H1 (cell line): ENCODE results near the gene TCEA2. TPM values are rescaled to one million over a fixed set of nuclear protein-coding genes. Genes with fewer than 3 reads are reported as not detected.

Experiments
- BCL11A ChIP-seq, 2 experiments: IDR thresholded peaks; one replicate each; pipeline ENCODE4 v1.6.1; 2011; ENCODE audit warnings: low read depth in 2 of 2, low read length in 2 of 2, mild to moderate bottlenecking in 2 of 2
- CBX5 ChIP-seq: fragments of 300-800, 300-1000 bp; sonication (generic); IDR thresholded peaks from 2 replicates; pipeline ENCODE4 v1.7.1; 2016; ENCODE audit warnings: antibody characterized with exemption, low read length, low read depth
- MAX ChIP-seq: IDR thresholded peaks from 2 replicates; pipeline ENCODE4 v1.6.1; 2012; ENCODE audit warnings: inconsistent platforms
- POLR2AphosphoS5 ChIP-seq: IDR thresholded peaks from 2 replicates; pipeline ENCODE4 v1.6.1; 2011; ENCODE audit warnings: low read depth, low read length
- RAD21 ChIP-seq, 2 experiments: IDR thresholded peaks in 1 of 2; conservative IDR thresholded peaks in 1 of 2; 2 replicates each; pipeline ENCODE4 v1.6.1; 2011; ENCODE audit warnings: low read depth in 2 of 2, low read length in 2 of 2, improper control_type of control experiment in 1 of 2, inconsistent platforms in 1 of 2, mild to moderate bottlenecking in 1 of 2, moderate library complexity in 1 of 2
- RBBP5 ChIP-seq: IDR thresholded peaks from 2 replicates; pipeline ENCODE4 v1.7.1; 2012; ENCODE audit warnings: low read depth, mild to moderate bottlenecking, inconsistent platforms, low read length, moderate library complexity, borderline replicate concordance
- RFX5 ChIP-seq: IDR thresholded peaks from 2 replicates; pipeline ENCODE4 v1.6.1; 2011; ENCODE audit warnings: low read depth, low read length, improper control_type of control experiment, borderline replicate concordance
- SP1 ChIP-seq: IDR thresholded peaks from 2 replicates; pipeline ENCODE4 v1.6.1; 2011; ENCODE audit warnings: low read depth, low read length
- SP4 ChIP-seq: IDR thresholded peaks from 2 replicates; pipeline ENCODE4 v1.6.1; 2012; ENCODE audit warnings: low read length, inconsistent platforms
- SUZ12 ChIP-seq: fragments of 200-600 bp; sonication (generic); IDR thresholded peaks from 2 replicates; pipeline ENCODE4 v1.6.1; 2012; ENCODE audit warnings: mild to moderate bottlenecking, inconsistent platforms, low read length, moderate library complexity, mixed read lengths
- polyA plus RNA-seq, 7 experiments: library from polyadenylated mRNA; depleted of rRNA in 3 of 7; stranded (reverse) in 5 of 7; unstranded in 2 of 7; fragments of >200 nt in 5 of 7; fragments of 200-250 nt in 2 of 7; gene quantifications; 1 replicate in 5 of 7; 2 replicates in 1 of 7; 4 replicates in 1 of 7; pipeline versions ENCODE4 v1.2.1 to v1.2.3, GENCODE V29; 2011 to 2013; ENCODE audit warnings: missing spikeins in 2 of 7, mixed read lengths in 2 of 7
- total RNA-seq: library from RNA; stranded (reverse); fragmentation: NEBNext Ultra II Directional; extraction: Animal tissue kit (Norgen Biotek cat#: 25700); gene quantifications from 2 replicates; pipeline ENCODE4 v1.2.1, GENCODE V29; 2021

Gene TCEA2
- total and polyA plus RNA-seq, 2 of the 8 experiments (the other 6 are each of a cell fraction or from before 2014, with no cell fraction given) = 41.4 to 42.3 TPM

- TF ChIP-seq POLR2AphosphoS5 (no peak), RFX5 (no peak), MAX (no peak), BCL11A (IDR thresholded peaks at IDR 0.05; ENCODE audit: low read depth in 2 of 2, low read length in 2 of 2) (no peak), RBBP5 (no peak), RAD21 (IDR thresholded peaks at IDR 0.05 in 1 of 2, conservative IDR thresholded peaks at IDR 0.05 in 1 of 2; ENCODE audit: low read depth in 2 of 2, low read length in 2 of 2) (no peak), CBX5 (no peak), SP4 (no peak), SUZ12 (no peak), SP1 (no peak)
These were observed 43.5 kb downstream of the TCEA2 start (continued) for GRCh38 chr20:64106435-64106961.
